GM12865 (cell line): ENCODE measurements around the gene SPEN.

Source experiments
- DNase-seq: peaks from one replicate; pipeline ENCODE4 v3.0.0; 2010; ENCODE audit warnings: low read depth
- H3K4me3 ChIP-seq: 2 replicates; pipeline ENCODE4 v1.5.1; 2011; ENCODE audit warnings: mild to moderate bottlenecking, low read depth, low read length, control low read depth
- TF ChIP-seq, protein P1 (sequence below): IDR thresholded peaks from 2 replicates; pipeline ENCODE4 v1.5.1; 2011; ENCODE audit warnings: low read length, control low read depth, low read depth, inconsistent platforms; ENCODE audit not compliant: insufficient read depth; ENCODE audit errors: missing control alignments

Gene SPEN

DNA sequence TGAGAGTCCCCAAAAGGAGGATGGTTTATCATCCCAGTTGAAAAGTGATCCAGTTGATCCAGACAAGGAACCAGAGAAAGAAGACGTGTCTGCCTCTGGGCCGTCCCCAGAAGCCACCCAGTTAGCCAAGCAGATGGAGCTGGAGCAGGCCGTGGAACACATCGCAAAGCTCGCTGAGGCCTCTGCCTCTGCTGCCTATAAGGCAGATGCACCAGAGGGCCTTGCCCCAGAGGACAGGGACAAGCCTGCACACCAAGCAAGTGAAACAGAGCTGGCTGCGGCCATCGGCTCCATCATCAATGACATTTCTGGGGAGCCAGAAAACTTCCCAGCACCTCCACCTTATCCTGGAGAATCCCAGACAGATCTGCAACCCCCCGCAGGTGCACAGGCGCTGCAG is 85.1 kb downstream of the SPEN start:
- TF ChIP-seq, protein P1, sequence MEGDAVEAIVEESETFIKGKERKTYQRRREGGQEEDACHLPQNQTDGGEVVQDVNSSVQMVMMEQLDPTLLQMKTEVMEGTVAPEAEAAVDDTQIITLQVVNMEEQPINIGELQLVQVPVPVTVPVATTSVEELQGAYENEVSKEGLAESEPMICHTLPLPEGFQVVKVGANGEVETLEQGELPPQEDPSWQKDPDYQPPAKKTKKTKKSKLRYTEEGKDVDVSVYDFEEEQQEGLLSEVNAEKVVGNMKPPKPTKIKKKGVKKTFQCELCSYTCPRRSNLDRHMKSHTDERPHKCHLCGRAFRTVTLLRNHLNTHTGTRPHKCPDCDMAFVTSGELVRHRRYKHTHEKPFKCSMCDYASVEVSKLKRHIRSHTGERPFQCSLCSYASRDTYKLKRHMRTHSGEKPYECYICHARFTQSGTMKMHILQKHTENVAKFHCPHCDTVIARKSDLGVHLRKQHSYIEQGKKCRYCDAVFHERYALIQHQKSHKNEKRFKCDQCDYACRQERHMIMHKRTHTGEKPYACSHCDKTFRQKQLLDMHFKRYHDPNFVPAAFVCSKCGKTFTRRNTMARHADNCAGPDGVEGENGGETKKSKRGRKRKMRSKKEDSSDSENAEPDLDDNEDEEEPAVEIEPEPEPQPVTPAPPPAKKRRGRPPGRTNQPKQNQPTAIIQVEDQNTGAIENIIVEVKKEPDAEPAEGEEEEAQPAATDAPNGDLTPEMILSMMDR: no peak
- H3K4me3 ChIP-seq: no peak overlapping the region
- DNase-seq: no peak

DNA sequence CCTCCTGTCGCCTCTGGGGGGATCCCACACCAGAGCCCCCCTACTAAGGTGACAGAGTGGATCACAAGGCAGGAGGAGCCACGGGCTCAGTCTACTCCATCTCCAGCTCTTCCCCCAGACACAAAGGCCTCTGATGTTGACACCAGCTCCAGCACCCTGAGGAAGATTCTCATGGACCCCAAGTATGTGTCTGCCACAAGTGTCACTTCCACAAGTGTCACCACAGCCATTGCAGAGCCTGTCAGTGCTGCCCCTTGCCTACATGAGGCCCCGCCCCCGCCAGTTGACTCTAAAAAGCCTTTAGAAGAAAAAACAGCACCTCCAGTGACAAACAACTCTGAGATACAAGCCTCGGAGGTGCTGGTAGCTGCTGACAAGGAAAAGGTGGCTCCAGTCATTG is 86.2 kb downstream of the SPEN start:
- H3K4me3 ChIP-seq: no peak overlapping the region

DNA sequence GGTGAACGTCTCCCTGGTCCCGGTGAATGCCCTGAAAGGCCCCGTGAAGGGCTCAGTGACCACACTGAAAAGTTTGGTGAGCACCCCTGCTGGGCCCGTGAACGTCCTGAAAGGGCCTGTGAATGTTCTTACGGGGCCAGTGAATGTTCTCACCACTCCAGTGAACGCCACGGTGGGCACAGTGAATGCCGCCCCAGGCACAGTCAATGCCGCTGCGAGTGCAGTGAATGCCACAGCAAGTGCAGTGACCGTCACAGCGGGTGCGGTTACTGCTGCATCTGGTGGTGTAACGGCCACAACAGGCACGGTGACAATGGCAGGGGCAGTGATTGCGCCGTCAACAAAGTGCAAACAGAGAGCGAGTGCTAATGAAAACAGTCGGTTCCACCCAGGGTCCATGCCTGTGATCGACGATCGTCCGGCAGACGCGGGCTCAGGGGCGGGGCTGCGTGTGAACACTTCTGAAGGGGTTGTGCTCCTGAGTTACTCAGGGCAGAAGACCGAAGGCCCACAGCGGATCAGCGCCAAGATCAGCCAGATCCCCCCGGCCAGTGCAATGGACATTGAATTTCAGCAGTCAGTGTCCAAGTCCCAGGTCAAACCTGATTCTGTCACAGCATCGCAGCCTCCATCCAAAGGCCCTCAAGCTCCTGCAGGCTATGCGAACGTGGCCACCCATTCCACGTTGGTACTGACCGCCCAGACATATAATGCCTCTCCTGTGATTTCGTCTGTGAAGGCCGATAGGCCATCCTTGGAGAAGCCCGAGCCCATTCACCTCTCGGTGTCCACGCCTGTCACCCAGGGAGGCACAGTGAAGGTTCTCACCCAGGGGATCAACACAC is 86.9 kb downstream of the SPEN start:
- TF ChIP-seq, protein P1: no peak
- DNase-seq: no peak
- no peak overlapping the region for H3K4me3 ChIP-seq

More for the DNA sequence above, 86.2 kb downstream of the SPEN start:
- TF ChIP-seq, protein P1: no peak
- DNase-seq: no peak

- no peak for DNase-seq
- no peak overlapping the region for H3K4me3 ChIP-seq
Measured at GRCh38 chr1:15935056-15935950, 87.8 kb downstream of the SPEN start.

GRCh38 chr1:15936025-15936424 is 88.5 kb downstream of the SPEN start:
- TF ChIP-seq, protein P1: no peak
- no peak for DNase-seq
- no peak overlapping the region for H3K4me3 ChIP-seq

More at GRCh38 chr1:15935056-15935950, 87.8 kb downstream of the SPEN start:
- TF ChIP-seq, protein P1: no peak

DNA sequence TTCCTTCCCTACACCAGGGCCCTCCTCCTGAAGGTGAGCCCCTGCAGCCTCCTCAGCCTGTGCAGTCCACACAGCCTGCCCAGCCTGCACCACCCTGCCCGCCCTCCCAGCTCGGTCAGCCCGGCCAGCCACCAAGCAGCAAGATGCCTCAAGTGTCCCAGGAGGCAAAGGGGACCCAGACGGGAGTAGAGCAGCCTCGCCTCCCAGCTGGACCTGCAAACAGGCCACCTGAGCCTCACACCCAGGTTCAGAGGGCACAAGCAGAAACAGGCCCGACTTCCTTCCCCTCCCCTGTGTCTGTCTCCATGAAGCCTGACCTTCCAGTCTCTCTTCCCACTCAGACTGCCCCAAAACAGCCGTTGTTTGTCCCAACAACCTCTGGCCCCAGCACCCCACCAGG is 89.6 kb downstream of the SPEN start:
- DNase-seq: no peak
- H3K4me3 ChIP-seq: no peak overlapping the region
- TF ChIP-seq, protein P1: no peak
